Measurements from ENCODE around the gene CLCN1. TPM values are rescaled to one million over a fixed set of nuclear protein-coding genes. Genes with fewer than 3 reads are reported as not detected.
A peak's percentile ranks its signal among the peaks of the same experiment; 100 is the strongest.

CLCN1 gene
- total RNA-seq, 2 donors from 2014 or later, result 0.23 TPM; not detected in 1

DNA sequence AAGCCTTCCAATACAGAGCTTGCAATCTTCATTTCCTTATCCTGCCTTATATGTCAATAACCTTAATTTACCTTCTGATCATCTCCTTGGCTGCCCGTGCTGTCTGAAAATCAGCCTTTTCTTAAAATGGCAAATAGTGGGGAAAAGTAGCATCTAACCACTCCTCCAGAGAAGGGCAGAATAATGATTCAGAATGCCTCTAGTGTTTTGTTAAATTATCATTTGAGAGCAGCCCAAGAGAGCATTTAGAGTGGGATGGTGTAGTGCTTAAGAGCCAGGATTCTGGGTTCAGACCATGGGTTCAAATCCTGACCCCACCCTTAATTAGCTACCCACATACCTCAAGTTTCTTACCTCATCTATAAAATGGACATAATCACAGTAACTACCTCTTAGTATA, 35.8 kb upstream of the CLCN1 start:
- Histone ChIP-seq H3K36me3 (no peaks in the 10 kb centered on the region), H3K9me3 (no peaks in the 10 kb centered on the region), H3K27ac (peak overlapping the region; percentile 36 to 41), H3K27me3 (replicated peaks; ENCODE audit: insufficient read depth) (no peaks in the 10 kb centered on the region), H3K4me1 (replicated peaks) (no peaks in the 10 kb centered on the region), H3K4me3 (no peak overlapping the region)
- intact Hi-C loops (cut with DNase I), result no loop called here
- TF ChIP-seq POLR2AphosphoS5 (IDR thresholded peaks at IDR 0.05) (no peak), POLR2A (IDR thresholded peaks at IDR 0.05) (no peak)
- TF ChIP-seq, protein P1, sequence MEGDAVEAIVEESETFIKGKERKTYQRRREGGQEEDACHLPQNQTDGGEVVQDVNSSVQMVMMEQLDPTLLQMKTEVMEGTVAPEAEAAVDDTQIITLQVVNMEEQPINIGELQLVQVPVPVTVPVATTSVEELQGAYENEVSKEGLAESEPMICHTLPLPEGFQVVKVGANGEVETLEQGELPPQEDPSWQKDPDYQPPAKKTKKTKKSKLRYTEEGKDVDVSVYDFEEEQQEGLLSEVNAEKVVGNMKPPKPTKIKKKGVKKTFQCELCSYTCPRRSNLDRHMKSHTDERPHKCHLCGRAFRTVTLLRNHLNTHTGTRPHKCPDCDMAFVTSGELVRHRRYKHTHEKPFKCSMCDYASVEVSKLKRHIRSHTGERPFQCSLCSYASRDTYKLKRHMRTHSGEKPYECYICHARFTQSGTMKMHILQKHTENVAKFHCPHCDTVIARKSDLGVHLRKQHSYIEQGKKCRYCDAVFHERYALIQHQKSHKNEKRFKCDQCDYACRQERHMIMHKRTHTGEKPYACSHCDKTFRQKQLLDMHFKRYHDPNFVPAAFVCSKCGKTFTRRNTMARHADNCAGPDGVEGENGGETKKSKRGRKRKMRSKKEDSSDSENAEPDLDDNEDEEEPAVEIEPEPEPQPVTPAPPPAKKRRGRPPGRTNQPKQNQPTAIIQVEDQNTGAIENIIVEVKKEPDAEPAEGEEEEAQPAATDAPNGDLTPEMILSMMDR (IDR thresholded peaks at IDR 0.05), result no peak
- DNase-seq (ENCODE audit: low spot score), result no peak
- WGBS, result 63% methylated on average over 1 of the region's 1 CpG

DNA sequence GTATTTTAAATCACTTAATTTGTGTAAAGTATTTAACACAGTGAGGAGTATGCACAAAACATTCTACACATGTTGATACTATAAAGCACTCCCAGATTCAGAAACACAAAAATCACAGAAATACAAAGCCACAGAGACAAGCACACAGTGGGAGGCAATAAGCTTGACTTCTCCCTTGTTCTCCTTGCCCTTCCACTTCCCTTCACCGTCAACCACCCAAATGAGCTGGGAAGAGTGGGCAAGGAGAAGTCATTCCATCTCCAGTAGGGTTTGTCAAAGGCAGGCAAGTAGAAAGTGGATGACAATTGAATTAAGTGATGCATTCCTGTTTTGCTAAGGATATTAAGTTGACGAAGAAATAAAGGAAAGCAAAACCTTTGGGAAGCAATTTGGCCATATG, 35.3 kb upstream of the CLCN1 start:
- TF ChIP-seq, protein P1 (IDR thresholded peaks at IDR 0.05), result no peak
- TF ChIP-seq POLR2A (IDR thresholded peaks at IDR 0.05) (no peak), POLR2AphosphoS5 (IDR thresholded peaks at IDR 0.05) (no peak)
- no peaks in the 10 kb centered on the region for H3K9me3 ChIP-seq
- H3K27me3 ChIP-seq (replicated peaks; ENCODE audit: insufficient read depth), result no peaks in the 10 kb centered on the region
- intact Hi-C loops (cut with DNase I), result no loop called here
- no peak for DNase-seq (ENCODE audit: low spot score)
- H3K36me3 ChIP-seq, result no peaks in the 10 kb centered on the region
- no peak overlapping the region for H3K27ac ChIP-seq
- no peak overlapping the region for H3K4me3 ChIP-seq
- no peaks in the 10 kb centered on the region for H3K4me1 ChIP-seq (replicated peaks)
- WGBS, result 91% methylated on average over 2 of the region's 2 CpGs

DNA sequence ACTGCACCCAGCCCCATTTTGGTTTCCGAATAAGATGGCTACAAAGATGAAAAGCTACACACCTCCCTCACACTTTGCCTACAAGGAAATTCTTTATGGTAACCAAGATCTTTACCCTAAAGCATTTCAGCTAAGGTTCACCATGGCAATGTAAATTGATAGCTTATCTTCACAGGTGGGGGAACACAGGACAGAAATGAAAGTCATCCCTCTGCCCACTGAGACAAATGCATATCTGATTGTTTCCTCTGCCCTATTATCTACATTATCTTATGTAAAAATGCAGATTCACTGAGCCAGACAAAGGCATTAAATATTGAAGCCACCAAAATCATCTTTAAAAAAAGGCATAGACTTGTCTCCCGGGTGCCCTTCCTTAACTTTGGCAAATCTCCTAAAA, 34.4 kb upstream of the CLCN1 start:
- H3K27ac ChIP-seq, result no peak overlapping the region
- no peak for DNase-seq (ENCODE audit: low spot score)
- no peaks in the 10 kb centered on the region for H3K9me3 ChIP-seq
- no peak overlapping the region for H3K4me3 ChIP-seq
- intact Hi-C loops (cut with DNase I), result no loop called here
- no peaks in the 10 kb centered on the region for H3K4me1 ChIP-seq (replicated peaks)
- H3K36me3 ChIP-seq, result no peaks in the 10 kb centered on the region
- TF ChIP-seq, protein P1 (IDR thresholded peaks at IDR 0.05), result no peak
- TF ChIP-seq POLR2A (IDR thresholded peaks at IDR 0.05) (no peak), POLR2AphosphoS5 (IDR thresholded peaks at IDR 0.05) (no peak)
- H3K27me3 ChIP-seq (replicated peaks; ENCODE audit: insufficient read depth), result no peaks in the 10 kb centered on the region
- WGBS, result 89% methylated on average over 2 of the region's 2 CpGs

DNA sequence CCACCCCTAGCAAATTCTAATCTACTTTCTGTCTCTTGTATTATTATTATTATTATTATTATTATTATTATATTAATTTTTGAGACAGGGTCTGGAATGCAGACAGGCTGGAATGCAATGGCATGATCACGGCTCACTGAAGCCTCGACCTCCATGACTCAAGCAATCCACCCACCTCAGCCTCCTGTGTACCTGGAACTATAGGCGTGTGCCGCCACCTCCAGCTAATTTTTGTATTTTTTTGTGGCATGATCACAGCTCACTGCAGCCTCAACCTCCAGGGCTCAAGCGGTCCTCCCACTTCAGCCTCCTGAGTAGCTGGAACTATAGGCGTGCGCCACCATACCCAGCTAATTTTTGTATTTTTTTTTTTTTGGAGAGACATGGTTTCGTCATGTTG, 33.8 kb upstream of the CLCN1 start:
- Histone ChIP-seq H3K27ac (no peak overlapping the region), H3K4me1 (replicated peaks) (no peaks in the 10 kb centered on the region), H3K27me3 (replicated peaks; ENCODE audit: insufficient read depth) (no peaks in the 10 kb centered on the region), H3K9me3 (no peaks in the 10 kb centered on the region), H3K4me3 (no peak overlapping the region), H3K36me3 (no peaks in the 10 kb centered on the region)
- WGBS, result 95% methylated on average over 8 of the region's 8 CpGs
- intact Hi-C loops (cut with DNase I), result no loop called here
- no peak for DNase-seq (ENCODE audit: low spot score)
- TF ChIP-seq, protein P1 (IDR thresholded peaks at IDR 0.05), result no peak
- TF ChIP-seq POLR2AphosphoS5 (IDR thresholded peaks at IDR 0.05) (no peak), POLR2A (IDR thresholded peaks at IDR 0.05) (no peak)

DNA sequence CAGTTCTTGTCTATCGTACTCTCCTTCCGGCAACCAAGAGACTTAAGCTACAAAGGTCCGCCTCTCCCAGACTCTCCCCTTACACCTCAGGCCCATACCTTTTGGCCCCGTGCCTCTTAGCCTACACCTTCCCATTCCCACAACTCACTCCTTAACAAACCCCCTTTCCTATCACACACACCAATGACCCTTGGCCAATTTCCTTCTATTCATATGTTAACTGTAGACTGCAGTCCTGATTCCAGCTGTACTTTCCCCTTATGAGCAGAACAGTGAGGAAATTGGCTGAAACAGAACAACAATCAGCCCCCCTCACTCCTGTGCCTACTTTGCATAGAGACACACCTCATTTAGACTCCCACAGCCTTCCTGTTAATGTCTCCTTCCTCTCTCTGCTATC, 32.5 kb upstream of the CLCN1 start:
- Histone ChIP-seq H3K27ac (no peak overlapping the region), H3K36me3 (no peaks in the 10 kb centered on the region), H3K4me1 (replicated peaks) (no peaks in the 10 kb centered on the region), H3K27me3 (replicated peaks; ENCODE audit: insufficient read depth) (no peaks in the 10 kb centered on the region), H3K9me3 (no peaks in the 10 kb centered on the region), H3K4me3 (no peak overlapping the region)
- intact Hi-C loops (cut with DNase I), result no loop called here
- no peak for DNase-seq (ENCODE audit: low spot score)
- 81% methylated on average over 4 of the region's 4 CpGs for WGBS
- TF ChIP-seq, protein P1 (IDR thresholded peaks at IDR 0.05), result no peak
- TF ChIP-seq POLR2A (IDR thresholded peaks at IDR 0.05) (no peak), POLR2AphosphoS5 (IDR thresholded peaks at IDR 0.05) (no peak)

Data from prostate gland (tissue), 2 donors.